Sigmoid colon (tissue), 4 donors: ENCODE measurements around the gene NUP188.

Experiments used
- EP300 ChIP-seq, 4 donors: sonication (generic); formaldehyde crosslinking; IDR thresholded peaks; one replicate each; pipeline ENCODE4 v1.6.1; 2017; ENCODE audit warnings: antibody characterized with exemption in 4 of 4
- POLR2A ChIP-seq, 2 donors: fragments of 450-650 bp; IDR thresholded peaks; one replicate each; pipeline ENCODE4 v1.6.1; 2016; ENCODE audit warnings: antibody characterized with exemption in 2 of 2, mild to moderate bottlenecking in 2 of 2, moderate library complexity in 2 of 2
- POLR2AphosphoS5 ChIP-seq, 4 donors: sonication (generic); formaldehyde crosslinking; IDR thresholded peaks; one replicate each; pipeline ENCODE4 v1.6.1; 2017; ENCODE audit warnings: antibody characterized with exemption in 4 of 4
- TF ChIP-seq, protein P1 (sequence below), 4 experiments: fragments of 450-650 bp in 3 of 4; fragments of 200-600 bp in 1 of 4; IDR thresholded peaks; one replicate each; pipeline ENCODE4 v1.5.1; 2016 to 2019; ENCODE audit warnings: antibody characterized with exemption in 4 of 4, mild to moderate bottlenecking in 3 of 4, moderate library complexity in 2 of 4

DNA sequence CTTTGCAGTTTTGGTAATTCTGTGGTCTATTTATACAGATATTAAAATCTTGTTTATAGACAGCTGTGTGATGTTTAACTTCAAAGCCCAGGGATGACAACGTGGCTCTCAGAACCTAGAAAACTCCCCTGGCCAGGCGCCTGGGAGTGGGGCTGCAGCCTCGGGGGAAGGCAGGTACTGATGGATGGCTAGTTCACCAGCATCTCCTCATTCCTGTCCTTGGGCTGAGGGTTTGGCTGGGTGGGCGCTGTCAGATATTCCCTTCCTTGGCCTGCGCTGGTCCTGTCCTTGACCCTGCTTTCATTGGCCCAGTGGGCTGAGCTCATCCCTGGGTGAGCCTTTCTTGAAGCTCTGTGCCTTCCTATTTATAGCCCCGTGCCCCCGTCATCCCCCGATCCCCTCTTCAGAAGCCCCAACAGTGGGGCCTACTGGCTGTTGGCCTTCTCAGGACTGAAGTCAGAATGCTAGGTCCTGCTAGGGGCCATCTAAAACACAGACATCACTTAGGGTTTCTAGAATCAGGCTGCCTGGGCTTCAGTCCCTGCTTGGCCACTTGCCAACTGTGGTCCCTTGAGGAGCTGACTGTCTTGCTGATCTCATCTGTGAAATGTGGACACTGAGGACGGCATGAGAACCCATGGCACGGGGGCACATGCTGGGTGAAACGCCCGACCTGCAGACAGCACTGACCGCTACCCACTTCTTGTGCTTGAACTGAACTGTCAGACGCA is 59.7 kb downstream of the NUP188 start:
- TF ChIP-seq EP300 (IDR thresholded peaks at IDR 0.05) (no peak), POLR2A (IDR thresholded peaks at IDR 0.05) (no peak), POLR2AphosphoS5 (IDR thresholded peaks at IDR 0.05) (peak in 1 of 4 donors; percentile 24)
- TF ChIP-seq, protein P1, sequence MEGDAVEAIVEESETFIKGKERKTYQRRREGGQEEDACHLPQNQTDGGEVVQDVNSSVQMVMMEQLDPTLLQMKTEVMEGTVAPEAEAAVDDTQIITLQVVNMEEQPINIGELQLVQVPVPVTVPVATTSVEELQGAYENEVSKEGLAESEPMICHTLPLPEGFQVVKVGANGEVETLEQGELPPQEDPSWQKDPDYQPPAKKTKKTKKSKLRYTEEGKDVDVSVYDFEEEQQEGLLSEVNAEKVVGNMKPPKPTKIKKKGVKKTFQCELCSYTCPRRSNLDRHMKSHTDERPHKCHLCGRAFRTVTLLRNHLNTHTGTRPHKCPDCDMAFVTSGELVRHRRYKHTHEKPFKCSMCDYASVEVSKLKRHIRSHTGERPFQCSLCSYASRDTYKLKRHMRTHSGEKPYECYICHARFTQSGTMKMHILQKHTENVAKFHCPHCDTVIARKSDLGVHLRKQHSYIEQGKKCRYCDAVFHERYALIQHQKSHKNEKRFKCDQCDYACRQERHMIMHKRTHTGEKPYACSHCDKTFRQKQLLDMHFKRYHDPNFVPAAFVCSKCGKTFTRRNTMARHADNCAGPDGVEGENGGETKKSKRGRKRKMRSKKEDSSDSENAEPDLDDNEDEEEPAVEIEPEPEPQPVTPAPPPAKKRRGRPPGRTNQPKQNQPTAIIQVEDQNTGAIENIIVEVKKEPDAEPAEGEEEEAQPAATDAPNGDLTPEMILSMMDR (IDR thresholded peaks at IDR 0.05) = peak in 1 of 4 experiments; percentile 6
